ENCODE measurements around the gene ZNF597.
"Not testable (repeated sequence)": the region's sequence is repeated elsewhere in the genome, so short reads cannot be mapped to it uniquely, and the experiment has no call there.

ZNF597 gene

GRCh38 chr16:3475604-3476375, 32.5 kb upstream of the ZNF597 start:
- no peak overlapping the region for H3K4me3 ChIP-seq (ENCODE audit: low read length)

GRCh38 chr16:3474870-3475269, 31.6 kb upstream of the ZNF597 start:
- H3K4me1 ChIP-seq (ENCODE audit: low read length); DNase-seq; H3K27ac ChIP-seq (ENCODE audit: low read length); H4K20me1 ChIP-seq (ENCODE audit: insufficient read depth, low read length); H3K4me3 ChIP-seq (ENCODE audit: low read length); H3K9ac ChIP-seq (ENCODE audit: low read length); H3K9me2 ChIP-seq (replicated peaks; ENCODE audit: insufficient read depth, low read length); H3K4me2 ChIP-seq (ENCODE audit: low read depth, low read length); H3F3A ChIP-seq (ENCODE audit: insufficient read depth, low read length); H3K27me3 ChIP-seq (replicated peaks; ENCODE audit: insufficient read depth, low read length); H3K9me3 ChIP-seq (replicated peaks; ENCODE audit: insufficient read depth, low read length); H3K36me3 ChIP-seq (replicated peaks; ENCODE audit: insufficient read depth, low read length); H2AFZ ChIP-seq (ENCODE audit: low read length): not testable (repeated sequence)
- H3K79me2 ChIP-seq (ENCODE audit: low read length), result peaks cover 74% of the 10 kb centered on the region

More at GRCh38 chr16:3475604-3476375, 32.5 kb upstream of the ZNF597 start:
- Histone ChIP-seq H3K27ac (ENCODE audit: low read length) (no peak overlapping the region), H3K9ac (ENCODE audit: low read length) (no peak overlapping the region), H4K20me1 (ENCODE audit: insufficient read depth, low read length) (no peaks in the 10 kb centered on the region), H2AFZ (ENCODE audit: low read length) (no peak overlapping the region), H3K79me2 (ENCODE audit: low read length) (peaks cover 65% of the 10 kb centered on the region), H3K4me1 (ENCODE audit: low read length) (no peaks in the 10 kb centered on the region), H3K4me2 (ENCODE audit: low read depth, low read length) (no peak overlapping the region), H3K9me3 (replicated peaks; ENCODE audit: insufficient read depth, low read length) (no peaks in the 10 kb centered on the region), H3K27me3 (replicated peaks; ENCODE audit: insufficient read depth, low read length) (no peaks in the 10 kb centered on the region), H3F3A (ENCODE audit: insufficient read depth, low read length) (no peaks in the 10 kb centered on the region), H3K36me3 (replicated peaks; ENCODE audit: insufficient read depth, low read length) (no peaks in the 10 kb centered on the region), H3K9me2 (replicated peaks; ENCODE audit: insufficient read depth, low read length) (no peaks in the 10 kb centered on the region)
- TF ChIP-seq EZH2 (optimal IDR thresholded peaks at IDR 0.05; ENCODE audit: low read depth, low read length) (no peak), EZH2phosphoT487 (IDR thresholded peaks at IDR 0.05; ENCODE audit: low read length) (no peak), CTCF (IDR thresholded peaks at IDR 0.05; ENCODE audit: low read length) (no peak)
- no peak for DNase-seq

GRCh38 chr16:3474136-3474779, 31.0 kb upstream of the ZNF597 start:
- Histone ChIP-seq H3K4me2 (ENCODE audit: low read depth, low read length) (no peak overlapping the region), H3K79me2 (ENCODE audit: low read length) (peaks cover 80% of the 10 kb centered on the region), H3K9me3 (replicated peaks; ENCODE audit: insufficient read depth, low read length) (no peaks in the 10 kb centered on the region), H3F3A (ENCODE audit: insufficient read depth, low read length) (no peaks in the 10 kb centered on the region), H4K20me1 (ENCODE audit: insufficient read depth, low read length) (no peaks in the 10 kb centered on the region; the same call in 1 of the 2 replicates), H3K4me1 (ENCODE audit: low read length) (no peaks in the 10 kb centered on the region), H3K36me3 (replicated peaks; ENCODE audit: insufficient read depth, low read length) (no peaks in the 10 kb centered on the region), H2AFZ (ENCODE audit: low read length) (no peak overlapping the region), H3K27me3 (replicated peaks; ENCODE audit: insufficient read depth, low read length) (no peaks in the 10 kb centered on the region), H3K9me2 (replicated peaks; ENCODE audit: insufficient read depth, low read length) (no peaks in the 10 kb centered on the region), H3K4me3 (ENCODE audit: low read length) (no peak overlapping the region), H3K9ac (ENCODE audit: low read length) (no peak overlapping the region), H3K27ac (ENCODE audit: low read length) (no peak overlapping the region)
- TF ChIP-seq EZH2phosphoT487 (IDR thresholded peaks at IDR 0.05; ENCODE audit: low read length), result no peak
- TF ChIP-seq EZH2 (optimal IDR thresholded peaks at IDR 0.05; ENCODE audit: low read depth, low read length), result no peak
- TF ChIP-seq CTCF (IDR thresholded peaks at IDR 0.05; ENCODE audit: low read length), result no peak
- no peak for DNase-seq

GRCh38 chr16:3473596-3473943, 30.3 kb upstream of the ZNF597 start:
- H4K20me1 ChIP-seq (ENCODE audit: insufficient read depth, low read length); H3K27me3 ChIP-seq (replicated peaks; ENCODE audit: insufficient read depth, low read length); H3K4me2 ChIP-seq (ENCODE audit: low read depth, low read length); H3K36me3 ChIP-seq (replicated peaks; ENCODE audit: insufficient read depth, low read length); H3K4me3 ChIP-seq (ENCODE audit: low read length); H3K9me3 ChIP-seq (replicated peaks; ENCODE audit: insufficient read depth, low read length); H3K9ac ChIP-seq (ENCODE audit: low read length); H3K4me1 ChIP-seq (ENCODE audit: low read length); H3F3A ChIP-seq (ENCODE audit: insufficient read depth, low read length); H3K9me2 ChIP-seq (replicated peaks; ENCODE audit: insufficient read depth, low read length); H3K27ac ChIP-seq (ENCODE audit: low read length); H2AFZ ChIP-seq (ENCODE audit: low read length); DNase-seq: not testable (repeated sequence)
- peaks cover 86% of the 10 kb centered on the region for H3K79me2 ChIP-seq (ENCODE audit: low read length)
